ENCODE measurements around the gene RBMS3. TPM values are rescaled to one million over a fixed set of nuclear protein-coding genes. Genes with fewer than 3 reads are reported as not detected.

The RBMS3 gene
- total and polyA plus RNA-seq, 2 of the 13 experiments (the other 11 are each of a cell fraction or from before 2014, with no cell fraction given): not detected

- TF ChIP-seq, protein P1, sequence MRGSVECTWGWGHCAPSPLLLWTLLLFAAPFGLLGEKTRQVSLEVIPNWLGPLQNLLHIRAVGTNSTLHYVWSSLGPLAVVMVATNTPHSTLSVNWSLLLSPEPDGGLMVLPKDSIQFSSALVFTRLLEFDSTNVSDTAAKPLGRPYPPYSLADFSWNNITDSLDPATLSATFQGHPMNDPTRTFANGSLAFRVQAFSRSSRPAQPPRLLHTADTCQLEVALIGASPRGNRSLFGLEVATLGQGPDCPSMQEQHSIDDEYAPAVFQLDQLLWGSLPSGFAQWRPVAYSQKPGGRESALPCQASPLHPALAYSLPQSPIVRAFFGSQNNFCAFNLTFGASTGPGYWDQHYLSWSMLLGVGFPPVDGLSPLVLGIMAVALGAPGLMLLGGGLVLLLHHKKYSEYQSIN (CRISPR knock-in tag; IDR thresholded peaks at IDR 0.05; ENCODE audit: borderline replicate concordance): no peak
- TF ChIP-seq, protein P2, sequence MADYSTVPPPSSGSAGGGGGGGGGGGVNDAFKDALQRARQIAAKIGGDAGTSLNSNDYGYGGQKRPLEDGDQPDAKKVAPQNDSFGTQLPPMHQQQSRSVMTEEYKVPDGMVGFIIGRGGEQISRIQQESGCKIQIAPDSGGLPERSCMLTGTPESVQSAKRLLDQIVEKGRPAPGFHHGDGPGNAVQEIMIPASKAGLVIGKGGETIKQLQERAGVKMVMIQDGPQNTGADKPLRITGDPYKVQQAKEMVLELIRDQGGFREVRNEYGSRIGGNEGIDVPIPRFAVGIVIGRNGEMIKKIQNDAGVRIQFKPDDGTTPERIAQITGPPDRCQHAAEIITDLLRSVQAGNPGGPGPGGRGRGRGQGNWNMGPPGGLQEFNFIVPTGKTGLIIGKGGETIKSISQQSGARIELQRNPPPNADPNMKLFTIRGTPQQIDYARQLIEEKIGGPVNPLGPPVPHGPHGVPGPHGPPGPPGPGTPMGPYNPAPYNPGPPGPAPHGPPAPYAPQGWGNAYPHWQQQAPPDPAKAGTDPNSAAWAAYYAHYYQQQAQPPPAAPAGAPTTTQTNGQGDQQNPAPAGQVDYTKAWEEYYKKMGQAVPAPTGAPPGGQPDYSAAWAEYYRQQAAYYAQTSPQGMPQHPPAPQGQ (CRISPR knock-in tag; IDR thresholded peaks at IDR 0.05; ENCODE audit: borderline replicate concordance): no peak
- no peak for TF ChIP-seq ZNF274 (CRISPR knock-in tag; IDR thresholded peaks at IDR 0.05)
- no peak for TF ChIP-seq RBAK (CRISPR knock-in tag; IDR thresholded peaks at IDR 0.05)
- no peak for TF ChIP-seq GATAD2A (CRISPR knock-in tag; IDR thresholded peaks at IDR 0.05)
- TF ChIP-seq, protein P3, sequence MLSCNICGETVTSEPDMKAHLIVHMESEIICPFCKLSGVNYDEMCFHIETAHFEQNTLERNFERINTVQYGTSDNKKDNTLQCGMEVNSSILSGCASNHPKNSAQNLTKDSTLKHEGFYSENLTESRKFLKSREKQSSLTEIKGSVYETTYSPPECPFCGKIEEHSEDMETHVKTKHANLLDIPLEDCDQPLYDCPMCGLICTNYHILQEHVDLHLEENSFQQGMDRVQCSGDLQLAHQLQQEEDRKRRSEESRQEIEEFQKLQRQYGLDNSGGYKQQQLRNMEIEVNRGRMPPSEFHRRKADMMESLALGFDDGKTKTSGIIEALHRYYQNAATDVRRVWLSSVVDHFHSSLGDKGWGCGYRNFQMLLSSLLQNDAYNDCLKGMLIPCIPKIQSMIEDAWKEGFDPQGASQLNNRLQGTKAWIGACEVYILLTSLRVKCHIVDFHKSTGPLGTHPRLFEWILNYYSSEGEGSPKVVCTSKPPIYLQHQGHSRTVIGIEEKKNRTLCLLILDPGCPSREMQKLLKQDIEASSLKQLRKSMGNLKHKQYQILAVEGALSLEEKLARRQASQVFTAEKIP (CRISPR knock-in tag; IDR thresholded peaks at IDR 0.05; ENCODE audit: borderline replicate concordance): no peak
- no peak for TF ChIP-seq EED (CRISPR knock-in tag; IDR thresholded peaks at IDR 0.05)
- no peak for TF ChIP-seq DZIP1 (CRISPR knock-in tag; IDR thresholded peaks at IDR 0.05)
- no peak for TF ChIP-seq ZNF430 (CRISPR knock-in tag; IDR thresholded peaks at IDR 0.05)
- no peak for TF ChIP-seq SP1 (IDR thresholded peaks at IDR 0.05)
- no peak for TF ChIP-seq SP1 (CRISPR knock-in tag; IDR thresholded peaks at IDR 0.05)
- no peak for TF ChIP-seq SAP130 (CRISPR knock-in tag; IDR thresholded peaks at IDR 0.05; ENCODE audit: low read depth)
- TF ChIP-seq CBX1 (IDR thresholded peaks at IDR 0.05; ENCODE audit: low read depth): no peak
- TF ChIP-seq EEA1 (CRISPR knock-in tag; IDR thresholded peaks at IDR 0.05; ENCODE audit: borderline replicate concordance): no peak
- no peak for TF ChIP-seq ZNF678 (CRISPR knock-in tag; IDR thresholded peaks at IDR 0.05)
- no peak for TF ChIP-seq ZSCAN31 (CRISPR knock-in tag; IDR thresholded peaks at IDR 0.05; ENCODE audit: low read depth)
- intact Hi-C loops (cut with micrococcal nuclease; ENCODE audit: unreplicated experiment): no loop called here
- H3K79me2 ChIP-seq (ENCODE audit: insufficient read depth, low read length): no peaks in the 10 kb centered on the region
- H3K9ac ChIP-seq (ENCODE audit: insufficient read depth, low read depth, low read length): no peak overlapping the region
- no peaks in the 10 kb centered on the region for H3K36me3 ChIP-seq (replicated peaks in 1 of 2; ENCODE audit: control insufficient read depth in 1 of 2, insufficient read depth in 2 of 2, low read length in 2 of 2)
- in situ Hi-C loops (cut with HindIII; ENCODE audit: extremely low pct_ligation_motif_present, low pct_unique_long_range_greater_than_20kb): no loop called here
- ChIA-PET CTCF (ENCODE audit: low intra/inter-chr PET ratio, low total read pairs) (no interaction called here), POLR2A (no interaction called here)
- DNase-seq (ENCODE audit: low spot score) (no peak), ATAC-seq (no peak), FAIRE-seq (no peak)
- 40% methylated on average over 3 of the region's 3 CpGs for WGBS (ENCODE audit: low lambda C conversion rate)
- no peaks in the 10 kb centered on the region for H3K4me1 ChIP-seq (ENCODE audit: insufficient read depth, low read length)
- H3K4me3 ChIP-seq (replicated peaks in 1 of 3; ENCODE audit: insufficient read depth in 1 of 3, low read depth in 2 of 3, low read length in 3 of 3): no peak overlapping the region
- H3K27ac ChIP-seq (ENCODE audit: extremely low read length, insufficient read depth, low read length): no peak overlapping the region
- H2AFZ ChIP-seq (ENCODE audit: low read length): no peak overlapping the region
- no peaks in the 10 kb centered on the region for H4K20me1 ChIP-seq (ENCODE audit: insufficient read depth, low read length)
- H3K27me3 ChIP-seq (ENCODE audit: control insufficient read depth in 1 of 2, insufficient read depth in 2 of 2, low read length in 2 of 2): no peaks in the 10 kb centered on the region
- BruUV-seq (replicated peaks): no TSS peak
- H3K9me3 ChIP-seq (ENCODE audit: low read length): no peaks in the 10 kb centered on the region
- no peak overlapping the region for H3K4me2 ChIP-seq (ENCODE audit: low read depth, low read length)
These were observed 6.2 kb upstream of the RBMS3 start for GRCh38 chr3:29274667-29275066.
